AG09309 (cell line): ENCODE results near the gene ARHGEF6.

ENCODE experiments used
- DNase-seq: peaks from one replicate; pipeline ENCODE4 v3.0.0-alpha.2; 2010; ENCODE audit warnings: low read depth
- H3K4me3 ChIP-seq: 2 replicates; pipeline ENCODE4 v1.5.1; 2011; ENCODE audit warnings: mild to moderate bottlenecking, low read depth, low read length, moderate library complexity; ENCODE audit not compliant: control insufficient read depth
- TF ChIP-seq, protein P1 (sequence below): IDR thresholded peaks from 2 replicates; pipeline ENCODE4 v1.5.1; 2011; ENCODE audit warnings: mild to moderate bottlenecking, low read depth, low read length, inconsistent platforms; ENCODE audit not compliant: insufficient read depth, control insufficient read depth; ENCODE audit errors: missing control alignments

Gene ARHGEF6

DNA sequence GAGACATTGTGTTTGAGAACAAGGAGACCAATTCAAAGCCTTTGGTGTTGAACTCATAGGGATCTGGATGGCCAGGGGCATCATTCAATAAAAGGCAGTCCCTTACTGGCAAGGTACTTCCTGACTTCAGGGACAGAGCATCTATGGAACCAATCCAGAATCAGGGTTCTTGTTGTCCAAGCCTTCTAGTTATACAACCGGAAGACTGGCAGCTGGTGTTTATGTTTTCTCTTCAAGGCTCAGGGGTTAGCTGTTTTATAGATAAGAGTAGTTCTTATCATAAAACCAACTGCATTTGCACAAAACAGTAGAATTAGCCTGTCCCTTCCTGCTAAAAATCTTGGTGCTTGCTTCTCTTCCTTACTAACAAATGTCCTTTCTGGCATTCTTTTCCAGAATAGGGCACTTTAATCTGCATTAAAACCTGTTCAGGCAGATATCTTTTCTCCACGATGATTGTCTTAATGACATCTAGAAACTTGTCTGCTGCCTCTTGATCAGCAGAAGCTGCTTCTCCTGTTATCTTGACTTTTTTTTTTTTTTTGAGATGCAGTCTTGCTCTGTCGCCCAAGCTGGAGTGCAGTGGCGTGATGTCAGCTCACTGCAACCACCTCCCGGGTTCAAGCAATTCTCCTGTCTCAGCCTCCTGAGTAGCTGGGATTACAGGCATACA lies 38.4 kb upstream of the ARHGEF6 start:
- DNase-seq = no peak
- TF ChIP-seq, protein P1, sequence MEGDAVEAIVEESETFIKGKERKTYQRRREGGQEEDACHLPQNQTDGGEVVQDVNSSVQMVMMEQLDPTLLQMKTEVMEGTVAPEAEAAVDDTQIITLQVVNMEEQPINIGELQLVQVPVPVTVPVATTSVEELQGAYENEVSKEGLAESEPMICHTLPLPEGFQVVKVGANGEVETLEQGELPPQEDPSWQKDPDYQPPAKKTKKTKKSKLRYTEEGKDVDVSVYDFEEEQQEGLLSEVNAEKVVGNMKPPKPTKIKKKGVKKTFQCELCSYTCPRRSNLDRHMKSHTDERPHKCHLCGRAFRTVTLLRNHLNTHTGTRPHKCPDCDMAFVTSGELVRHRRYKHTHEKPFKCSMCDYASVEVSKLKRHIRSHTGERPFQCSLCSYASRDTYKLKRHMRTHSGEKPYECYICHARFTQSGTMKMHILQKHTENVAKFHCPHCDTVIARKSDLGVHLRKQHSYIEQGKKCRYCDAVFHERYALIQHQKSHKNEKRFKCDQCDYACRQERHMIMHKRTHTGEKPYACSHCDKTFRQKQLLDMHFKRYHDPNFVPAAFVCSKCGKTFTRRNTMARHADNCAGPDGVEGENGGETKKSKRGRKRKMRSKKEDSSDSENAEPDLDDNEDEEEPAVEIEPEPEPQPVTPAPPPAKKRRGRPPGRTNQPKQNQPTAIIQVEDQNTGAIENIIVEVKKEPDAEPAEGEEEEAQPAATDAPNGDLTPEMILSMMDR = no peak
- no peak overlapping the region for H3K4me3 ChIP-seq

DNA sequence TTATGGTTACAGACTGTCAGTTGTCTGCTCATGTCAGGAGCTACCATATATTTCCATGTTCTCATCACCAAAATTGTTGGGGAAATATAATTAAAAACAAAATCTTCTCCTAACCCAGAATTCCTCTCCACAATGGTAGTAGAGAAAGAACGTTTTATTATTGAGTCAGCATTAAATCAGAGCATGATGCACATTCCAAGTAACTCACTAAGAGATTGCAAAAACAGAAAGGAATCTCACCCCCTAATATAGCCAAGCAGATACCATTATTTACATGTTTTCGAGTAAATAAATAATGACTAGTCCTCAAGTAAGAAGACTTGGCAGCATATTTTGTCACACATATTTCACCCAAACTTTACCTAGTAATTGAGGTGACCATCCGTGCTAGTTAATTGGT lies 36.2 kb upstream of the ARHGEF6 start:
- TF ChIP-seq, protein P1 = no peak
- no peak overlapping the region for H3K4me3 ChIP-seq
- DNase-seq = no peak

DNA sequence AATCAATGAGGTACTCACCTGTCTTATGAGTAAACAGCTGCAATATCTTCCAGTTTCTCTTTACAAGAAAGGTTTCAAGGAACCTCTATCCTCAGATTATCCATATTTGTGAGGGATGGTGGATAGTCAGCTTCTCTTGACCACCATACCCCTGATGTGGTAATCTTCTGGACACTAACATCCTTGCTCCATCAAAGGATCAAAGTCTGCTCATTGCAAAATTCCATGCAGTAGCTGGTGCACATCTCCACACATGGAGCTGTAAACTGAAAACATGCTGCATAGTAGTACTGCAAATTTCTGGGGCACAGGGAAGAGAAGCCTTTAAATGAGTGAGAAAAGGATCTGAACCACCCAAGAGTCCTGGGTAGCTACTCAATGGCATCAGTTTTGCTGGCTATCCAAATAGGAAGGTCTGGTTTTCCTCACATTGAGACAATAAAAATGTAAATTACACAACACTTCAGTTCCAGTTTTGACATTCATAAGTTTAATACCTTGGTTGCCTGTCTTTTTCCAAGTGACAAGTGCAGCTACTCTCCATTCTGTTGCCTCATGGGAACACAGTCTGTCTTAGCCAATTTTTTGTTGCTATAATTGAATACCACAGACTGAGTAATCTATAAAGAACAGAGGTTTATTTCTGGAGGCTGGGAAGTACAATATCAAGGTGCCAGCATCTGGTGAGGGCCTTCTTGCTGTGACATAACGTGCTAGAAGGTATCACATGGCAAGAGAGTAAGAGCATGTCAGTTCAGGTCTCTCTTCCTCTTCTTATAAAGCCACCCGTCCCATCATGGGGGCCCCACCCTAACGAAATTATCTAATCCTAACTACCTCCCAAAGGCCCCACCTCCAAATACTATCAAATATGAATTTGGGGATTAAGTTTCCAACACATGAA lies 34.4 kb upstream of the ARHGEF6 start:
- DNase-seq = no peak
- TF ChIP-seq, protein P1 = no peak
- H3K4me3 ChIP-seq = no peak overlapping the region

DNA sequence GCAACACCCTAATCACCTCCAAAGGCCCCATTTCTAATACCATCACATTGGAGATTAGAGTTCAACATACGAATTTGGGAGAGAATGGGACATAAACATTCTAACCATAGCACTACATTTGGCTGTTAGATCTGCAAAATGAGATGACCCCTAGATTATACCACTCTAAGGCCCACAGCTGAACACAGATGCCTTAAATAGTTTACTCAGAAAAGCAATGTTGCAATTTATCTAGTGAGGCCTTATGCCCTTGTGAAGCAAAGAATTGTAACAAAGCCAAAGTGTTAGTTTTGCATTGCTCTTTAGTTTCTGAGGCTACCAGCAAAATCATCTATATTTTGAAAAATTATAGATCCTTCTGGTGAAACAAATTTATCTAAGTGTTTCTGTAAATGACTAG lies 31.6 kb upstream of the ARHGEF6 start:
- TF ChIP-seq, protein P1 = no peak
- H3K4me3 ChIP-seq = no peak overlapping the region
- DNase-seq = no peak

DNA sequence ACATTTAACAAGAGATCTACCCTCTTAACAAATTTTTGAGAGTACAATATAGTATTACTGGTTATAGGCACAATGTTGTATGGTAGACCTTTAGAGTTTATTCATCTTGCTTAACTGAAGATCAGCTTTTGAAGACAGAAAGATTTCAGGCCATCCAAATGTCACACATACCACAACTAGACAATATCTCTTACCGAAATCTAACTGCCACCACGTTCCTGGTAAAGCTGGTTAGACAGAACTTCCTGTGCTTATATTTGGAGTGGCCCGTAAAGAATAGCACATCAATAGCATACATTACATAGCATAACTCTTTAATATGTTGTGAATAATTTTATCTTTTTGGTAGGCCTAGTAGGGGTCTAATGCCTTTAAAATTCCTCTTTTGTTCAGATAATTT lies 29.8 kb upstream of the ARHGEF6 start:
- TF ChIP-seq, protein P1 = no peak
- DNase-seq = no peak
- no peak overlapping the region for H3K4me3 ChIP-seq

DNA sequence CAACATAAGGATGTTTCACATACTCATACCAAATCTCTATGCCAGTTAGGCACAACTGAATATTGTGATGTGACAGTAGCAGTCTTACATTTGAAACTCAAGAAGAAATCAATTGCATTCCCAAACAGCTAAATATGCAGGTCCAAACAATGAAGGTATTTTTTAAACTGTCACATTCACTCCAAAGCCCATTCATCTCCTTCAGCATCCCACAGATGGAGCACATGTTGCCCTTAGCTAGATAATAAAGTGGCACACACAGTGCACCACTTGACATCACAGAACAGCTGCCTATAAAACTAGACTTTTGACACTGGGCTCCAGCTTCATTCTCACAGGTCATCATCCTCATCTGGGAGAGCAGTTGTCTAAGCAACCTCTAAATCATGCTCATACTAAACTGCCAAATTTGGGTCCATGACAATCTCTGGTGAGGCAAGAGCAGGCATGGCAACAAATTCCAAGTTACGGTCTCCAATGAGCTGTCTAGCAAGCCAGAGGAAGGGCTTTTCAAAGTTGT lies 26.2 kb upstream of the ARHGEF6 start:
- DNase-seq = no peak

More for the DNA sequence above, 26.2 kb upstream of the ARHGEF6 start:
- TF ChIP-seq, protein P1 = no peak
- H3K4me3 ChIP-seq = no peak overlapping the region
